GM13976 (cell line): ENCODE data around the gene PCDHGB4.
"Not testable (repeated sequence)": the region's sequence is repeated elsewhere in the genome, so short reads cannot be mapped to it uniquely, and the experiment has no call there.

Experiments
- DNase-seq: peaks from one replicate; pipeline ENCODE4 v3.0.0; 2012; ENCODE audit warnings: low spot score
- CTCF ChIP-seq: IDR thresholded peaks from 2 replicates; pipeline ENCODE4 v1.5.1; 2012; ENCODE audit warnings: borderline replicate concordance, mild to moderate bottlenecking; ENCODE audit not compliant: insufficient read depth; ENCODE audit errors: extremely low read depth, missing control alignments, control extremely low read depth
- in situ Hi-C: fragments of 300-500 bp; cut with MboI; formaldehyde crosslinking; loops from one replicate; pipeline ENCODE4 v1.12.0; 2022; ENCODE audit warnings: low sequenced_read_pairs, mixed read lengths, inconsistent platforms; ENCODE audit not compliant: unreplicated experiment

The PCDHGB4 gene

GRCh38 chr5:141392429-141393198 lies 5.1 kb downstream of the PCDHGB4 start, which contains the start of gene PCDHGA8:
TSS of gene PCDHGA8 (plus strand) at chr5:141392633. CDS start at chr5:141392814, 181 bp downstream.
- in situ Hi-C loops = no loop called here
- DNase-seq = no peak
- no peak for TF ChIP-seq CTCF

- in situ Hi-C loops = no loop called here
- no peak for TF ChIP-seq CTCF
- no peak for DNase-seq
Observed at GRCh38 chr5:141393267-141393666, 5.8 kb downstream of the PCDHGB4 start.

- DNase-seq, in situ Hi-C loops: not testable (repeated sequence)
Observed at GRCh38 chr5:141394401-141395187, 7.1 kb downstream of the PCDHGB4 start.

GRCh38 chr5:141397756-141398551 lies 10.5 kb downstream of the PCDHGB4 start, which contains the start of gene PCDHGB5:
TSS of gene PCDHGB5 (plus strand) at chr5:141397947. CDS start at chr5:141398128, 181 bp downstream.
- in situ Hi-C loops = not testable (repeated sequence)
- TF ChIP-seq CTCF = peak; percentile 73
- peak; percentile 59 for DNase-seq

GRCh38 chr5:141398608-141399007 lies 11.1 kb downstream of the PCDHGB4 start:
- in situ Hi-C loops = no loop called here
- TF ChIP-seq CTCF = no peak
- no peak for DNase-seq

- no peak for DNase-seq
- in situ Hi-C loops = no loop called here
- no peak for TF ChIP-seq CTCF
Observed at GRCh38 chr5:141399555-141400258, 12.2 kb downstream of the PCDHGB4 start.
